ENCODE measurements around the gene ATP2A3.

The ATP2A3 gene

GRCh38 chr17:3954086-3954485 lies 10.2 kb downstream of the ATP2A3 start:
- TF ChIP-seq, protein P1, sequence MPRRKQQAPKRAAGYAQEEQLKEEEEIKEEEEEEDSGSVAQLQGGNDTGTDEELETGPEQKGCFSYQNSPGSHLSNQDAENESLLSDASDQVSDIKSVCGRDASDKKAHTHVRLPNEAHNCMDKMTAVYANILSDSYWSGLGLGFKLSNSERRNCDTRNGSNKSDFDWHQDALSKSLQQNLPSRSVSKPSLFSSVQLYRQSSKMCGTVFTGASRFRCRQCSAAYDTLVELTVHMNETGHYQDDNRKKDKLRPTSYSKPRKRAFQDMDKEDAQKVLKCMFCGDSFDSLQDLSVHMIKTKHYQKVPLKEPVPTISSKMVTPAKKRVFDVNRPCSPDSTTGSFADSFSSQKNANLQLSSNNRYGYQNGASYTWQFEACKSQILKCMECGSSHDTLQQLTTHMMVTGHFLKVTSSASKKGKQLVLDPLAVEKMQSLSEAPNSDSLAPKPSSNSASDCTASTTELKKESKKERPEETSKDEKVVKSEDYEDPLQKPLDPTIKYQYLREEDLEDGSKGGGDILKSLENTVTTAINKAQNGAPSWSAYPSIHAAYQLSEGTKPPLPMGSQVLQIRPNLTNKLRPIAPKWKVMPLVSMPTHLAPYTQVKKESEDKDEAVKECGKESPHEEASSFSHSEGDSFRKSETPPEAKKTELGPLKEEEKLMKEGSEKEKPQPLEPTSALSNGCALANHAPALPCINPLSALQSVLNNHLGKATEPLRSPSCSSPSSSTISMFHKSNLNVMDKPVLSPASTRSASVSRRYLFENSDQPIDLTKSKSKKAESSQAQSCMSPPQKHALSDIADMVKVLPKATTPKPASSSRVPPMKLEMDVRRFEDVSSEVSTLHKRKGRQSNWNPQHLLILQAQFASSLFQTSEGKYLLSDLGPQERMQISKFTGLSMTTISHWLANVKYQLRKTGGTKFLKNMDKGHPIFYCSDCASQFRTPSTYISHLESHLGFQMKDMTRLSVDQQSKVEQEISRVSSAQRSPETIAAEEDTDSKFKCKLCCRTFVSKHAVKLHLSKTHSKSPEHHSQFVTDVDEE (CRISPR knock-in tag; IDR thresholded peaks at IDR 0.05) = no peak
- TF ChIP-seq ESRRG (CRISPR knock-in tag; IDR thresholded peaks at IDR 0.05) = no peak
- TF ChIP-seq PATZ1 (CRISPR knock-in tag; IDR thresholded peaks at IDR 0.05; ENCODE audit: borderline replicate concordance) = no peak
- no peak for TF ChIP-seq ZFP3 (CRISPR knock-in tag; IDR thresholded peaks at IDR 0.05)
- TF ChIP-seq ZNF8 (CRISPR knock-in tag; IDR thresholded peaks at IDR 0.05) = no peak
- TF ChIP-seq TOX (CRISPR knock-in tag; IDR thresholded peaks at IDR 0.05; ENCODE audit: borderline replicate concordance) = no peak
- TF ChIP-seq ARNTL (CRISPR knock-in tag; IDR thresholded peaks at IDR 0.05; ENCODE audit: borderline replicate concordance, low read depth) = no peak
- TF ChIP-seq BACH2 (CRISPR knock-in tag; IDR thresholded peaks at IDR 0.05; ENCODE audit: borderline replicate concordance) = no peak
- TF ChIP-seq ZC3H10 (CRISPR knock-in tag; IDR thresholded peaks at IDR 0.05) = no peak
- TF ChIP-seq CREB5 (CRISPR knock-in tag; IDR thresholded peaks at IDR 0.05; ENCODE audit: low read depth) = no peak
- TF ChIP-seq GLIS3 (CRISPR knock-in tag; IDR thresholded peaks at IDR 0.05) = no peak
- TF ChIP-seq TCF4 (CRISPR knock-in tag; IDR thresholded peaks at IDR 0.05; ENCODE audit: borderline replicate concordance) = no peak
- TF ChIP-seq OSR1 (CRISPR knock-in tag; IDR thresholded peaks at IDR 0.05) = no peak
- TF ChIP-seq ISL1 (CRISPR knock-in tag; IDR thresholded peaks at IDR 0.05) = no peak
- no peak for TF ChIP-seq RARB (CRISPR knock-in tag; IDR thresholded peaks at IDR 0.05)
- no peak for TF ChIP-seq ZFP30 (CRISPR knock-in tag; IDR thresholded peaks at IDR 0.05)
- TF ChIP-seq CSDC2 (CRISPR knock-in tag; IDR thresholded peaks at IDR 0.05) = no peak
- no peak for TF ChIP-seq ZNF565 (CRISPR knock-in tag; conservative IDR thresholded peaks at IDR 0.05; ENCODE audit: low read depth)
- TF ChIP-seq, protein P2, sequence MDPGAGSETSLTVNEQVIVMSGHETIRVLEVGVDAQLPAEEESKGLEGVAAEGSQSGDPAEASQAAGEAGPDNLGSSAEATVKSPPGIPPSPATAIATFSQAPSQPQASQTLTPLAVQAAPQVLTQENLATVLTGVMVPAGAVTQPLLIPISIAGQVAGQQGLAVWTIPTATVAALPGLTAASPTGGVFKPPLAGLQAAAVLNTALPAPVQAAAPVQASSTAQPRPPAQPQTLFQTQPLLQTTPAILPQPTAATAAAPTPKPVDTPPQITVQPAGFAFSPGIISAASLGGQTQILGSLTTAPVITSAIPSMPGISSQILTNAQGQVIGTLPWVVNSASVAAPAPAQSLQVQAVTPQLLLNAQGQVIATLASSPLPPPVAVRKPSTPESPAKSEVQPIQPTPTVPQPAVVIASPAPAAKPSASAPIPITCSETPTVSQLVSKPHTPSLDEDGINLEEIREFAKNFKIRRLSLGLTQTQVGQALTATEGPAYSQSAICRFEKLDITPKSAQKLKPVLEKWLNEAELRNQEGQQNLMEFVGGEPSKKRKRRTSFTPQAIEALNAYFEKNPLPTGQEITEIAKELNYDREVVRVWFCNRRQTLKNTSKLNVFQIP (CRISPR knock-in tag; IDR thresholded peaks at IDR 0.05; ENCODE audit: borderline replicate concordance, low read depth) = no peak
- ATAC-seq = no peak

GRCh38 chr17:3953542-3953941 lies 10.7 kb downstream of the ATP2A3 start:
- no peak for TF ChIP-seq GLIS3 (CRISPR knock-in tag; IDR thresholded peaks at IDR 0.05)
- no peak for TF ChIP-seq PATZ1 (CRISPR knock-in tag; IDR thresholded peaks at IDR 0.05; ENCODE audit: borderline replicate concordance)
- no peak for TF ChIP-seq ESRRG (CRISPR knock-in tag; IDR thresholded peaks at IDR 0.05)
- TF ChIP-seq BACH2 (CRISPR knock-in tag; IDR thresholded peaks at IDR 0.05; ENCODE audit: borderline replicate concordance) = no peak
- no peak for TF ChIP-seq CREB5 (CRISPR knock-in tag; IDR thresholded peaks at IDR 0.05; ENCODE audit: low read depth)
- no peak for TF ChIP-seq RARB (CRISPR knock-in tag; IDR thresholded peaks at IDR 0.05)
- TF ChIP-seq, protein P3, sequence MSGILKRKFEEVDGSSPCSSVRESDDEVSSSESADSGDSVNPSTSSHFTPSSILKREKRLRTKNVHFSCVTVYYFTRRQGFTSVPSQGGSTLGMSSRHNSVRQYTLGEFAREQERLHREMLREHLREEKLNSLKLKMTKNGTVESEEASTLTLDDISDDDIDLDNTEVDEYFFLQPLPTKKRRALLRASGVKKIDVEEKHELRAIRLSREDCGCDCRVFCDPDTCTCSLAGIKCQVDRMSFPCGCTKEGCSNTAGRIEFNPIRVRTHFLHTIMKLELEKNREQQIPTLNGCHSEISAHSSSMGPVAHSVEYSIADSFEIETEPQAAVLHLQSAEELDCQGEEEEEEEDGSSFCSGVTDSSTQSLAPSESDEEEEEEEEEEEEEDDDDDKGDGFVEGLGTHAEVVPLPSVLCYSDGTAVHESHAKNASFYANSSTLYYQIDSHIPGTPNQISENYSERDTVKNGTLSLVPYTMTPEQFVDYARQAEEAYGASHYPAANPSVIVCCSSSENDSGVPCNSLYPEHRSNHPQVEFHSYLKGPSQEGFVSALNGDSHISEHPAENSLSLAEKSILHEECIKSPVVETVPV (CRISPR knock-in tag; IDR thresholded peaks at IDR 0.05) = no peak
- no peak for ATAC-seq

Measured in SK-N-SH treated with all-trans-retinoic acid at 6 μM for 48 hours (cell line).